ENCODE results near the gene LRRC43. TPM values are rescaled to one million over a fixed set of nuclear protein-coding genes. Genes with fewer than 3 reads are reported as not detected.

Gene LRRC43
- polyA plus RNA-seq, 1 donor from 2014 or later = 4.8 TPM

DNA sequence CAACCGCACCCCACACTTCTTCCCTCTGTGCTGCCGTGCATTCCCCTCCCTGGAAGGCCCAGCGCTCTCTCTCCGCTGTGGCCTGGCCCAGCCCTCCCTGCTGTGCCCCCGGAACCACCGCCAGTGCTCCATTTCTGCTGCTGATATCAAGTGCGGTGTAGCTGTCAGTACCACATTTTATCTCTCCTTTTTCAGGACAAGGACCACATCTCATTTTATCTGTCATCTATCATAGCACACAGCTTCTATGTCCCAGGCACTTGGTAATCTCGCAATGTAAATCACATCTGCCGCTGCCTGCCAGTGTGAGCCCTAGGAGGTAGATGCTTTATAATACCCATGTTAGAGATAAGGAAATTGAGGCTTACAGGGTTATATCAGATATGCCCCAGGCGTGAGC lies 27.2 kb upstream of the LRRC43 start:
- H2AFZ ChIP-seq (ENCODE audit: low read depth, low read length) = no peak overlapping the region
- TF ChIP-seq POLR2AphosphoS5 (IDR thresholded peaks at IDR 0.05) (no peak), EP300 (conservative IDR thresholded peaks at IDR 0.05; ENCODE audit: poor library complexity, severe bottlenecking) (no peak), SMC3 (conservative IDR thresholded peaks at IDR 0.05; ENCODE audit: poor library complexity) (no peak), TAF1 (IDR thresholded peaks at IDR 0.05; ENCODE audit: low read depth) (no peak), MXI1 (conservative IDR thresholded peaks at IDR 0.05; ENCODE audit: poor library complexity, severe bottlenecking) (no peak), EZH2 (IDR thresholded peaks at IDR 0.05; ENCODE audit: borderline replicate concordance, insufficient read depth, low read length, poor library complexity, severe bottlenecking) (no peak), RAD21 (conservative IDR thresholded peaks at IDR 0.05) (no peak)
- TF ChIP-seq, protein P1, sequence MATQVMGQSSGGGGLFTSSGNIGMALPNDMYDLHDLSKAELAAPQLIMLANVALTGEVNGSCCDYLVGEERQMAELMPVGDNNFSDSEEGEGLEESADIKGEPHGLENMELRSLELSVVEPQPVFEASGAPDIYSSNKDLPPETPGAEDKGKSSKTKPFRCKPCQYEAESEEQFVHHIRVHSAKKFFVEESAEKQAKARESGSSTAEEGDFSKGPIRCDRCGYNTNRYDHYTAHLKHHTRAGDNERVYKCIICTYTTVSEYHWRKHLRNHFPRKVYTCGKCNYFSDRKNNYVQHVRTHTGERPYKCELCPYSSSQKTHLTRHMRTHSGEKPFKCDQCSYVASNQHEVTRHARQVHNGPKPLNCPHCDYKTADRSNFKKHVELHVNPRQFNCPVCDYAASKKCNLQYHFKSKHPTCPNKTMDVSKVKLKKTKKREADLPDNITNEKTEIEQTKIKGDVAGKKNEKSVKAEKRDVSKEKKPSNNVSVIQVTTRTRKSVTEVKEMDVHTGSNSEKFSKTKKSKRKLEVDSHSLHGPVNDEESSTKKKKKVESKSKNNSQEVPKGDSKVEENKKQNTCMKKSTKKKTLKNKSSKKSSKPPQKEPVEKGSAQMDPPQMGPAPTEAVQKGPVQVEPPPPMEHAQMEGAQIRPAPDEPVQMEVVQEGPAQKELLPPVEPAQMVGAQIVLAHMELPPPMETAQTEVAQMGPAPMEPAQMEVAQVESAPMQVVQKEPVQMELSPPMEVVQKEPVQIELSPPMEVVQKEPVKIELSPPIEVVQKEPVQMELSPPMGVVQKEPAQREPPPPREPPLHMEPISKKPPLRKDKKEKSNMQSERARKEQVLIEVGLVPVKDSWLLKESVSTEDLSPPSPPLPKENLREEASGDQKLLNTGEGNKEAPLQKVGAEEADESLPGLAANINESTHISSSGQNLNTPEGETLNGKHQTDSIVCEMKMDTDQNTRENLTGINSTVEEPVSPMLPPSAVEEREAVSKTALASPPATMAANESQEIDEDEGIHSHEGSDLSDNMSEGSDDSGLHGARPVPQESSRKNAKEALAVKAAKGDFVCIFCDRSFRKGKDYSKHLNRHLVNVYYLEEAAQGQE (IDR thresholded peaks at IDR 0.05; ENCODE audit: borderline replicate concordance) = no peak
- TF ChIP-seq, protein P2, sequence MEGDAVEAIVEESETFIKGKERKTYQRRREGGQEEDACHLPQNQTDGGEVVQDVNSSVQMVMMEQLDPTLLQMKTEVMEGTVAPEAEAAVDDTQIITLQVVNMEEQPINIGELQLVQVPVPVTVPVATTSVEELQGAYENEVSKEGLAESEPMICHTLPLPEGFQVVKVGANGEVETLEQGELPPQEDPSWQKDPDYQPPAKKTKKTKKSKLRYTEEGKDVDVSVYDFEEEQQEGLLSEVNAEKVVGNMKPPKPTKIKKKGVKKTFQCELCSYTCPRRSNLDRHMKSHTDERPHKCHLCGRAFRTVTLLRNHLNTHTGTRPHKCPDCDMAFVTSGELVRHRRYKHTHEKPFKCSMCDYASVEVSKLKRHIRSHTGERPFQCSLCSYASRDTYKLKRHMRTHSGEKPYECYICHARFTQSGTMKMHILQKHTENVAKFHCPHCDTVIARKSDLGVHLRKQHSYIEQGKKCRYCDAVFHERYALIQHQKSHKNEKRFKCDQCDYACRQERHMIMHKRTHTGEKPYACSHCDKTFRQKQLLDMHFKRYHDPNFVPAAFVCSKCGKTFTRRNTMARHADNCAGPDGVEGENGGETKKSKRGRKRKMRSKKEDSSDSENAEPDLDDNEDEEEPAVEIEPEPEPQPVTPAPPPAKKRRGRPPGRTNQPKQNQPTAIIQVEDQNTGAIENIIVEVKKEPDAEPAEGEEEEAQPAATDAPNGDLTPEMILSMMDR (IDR thresholded peaks at IDR 0.05; ENCODE audit: poor library complexity, severe bottlenecking) = no peak
- no peaks in the 10 kb centered on the region for H3K27me3 ChIP-seq (ENCODE audit: insufficient read depth, low read depth, low read length)

DNA sequence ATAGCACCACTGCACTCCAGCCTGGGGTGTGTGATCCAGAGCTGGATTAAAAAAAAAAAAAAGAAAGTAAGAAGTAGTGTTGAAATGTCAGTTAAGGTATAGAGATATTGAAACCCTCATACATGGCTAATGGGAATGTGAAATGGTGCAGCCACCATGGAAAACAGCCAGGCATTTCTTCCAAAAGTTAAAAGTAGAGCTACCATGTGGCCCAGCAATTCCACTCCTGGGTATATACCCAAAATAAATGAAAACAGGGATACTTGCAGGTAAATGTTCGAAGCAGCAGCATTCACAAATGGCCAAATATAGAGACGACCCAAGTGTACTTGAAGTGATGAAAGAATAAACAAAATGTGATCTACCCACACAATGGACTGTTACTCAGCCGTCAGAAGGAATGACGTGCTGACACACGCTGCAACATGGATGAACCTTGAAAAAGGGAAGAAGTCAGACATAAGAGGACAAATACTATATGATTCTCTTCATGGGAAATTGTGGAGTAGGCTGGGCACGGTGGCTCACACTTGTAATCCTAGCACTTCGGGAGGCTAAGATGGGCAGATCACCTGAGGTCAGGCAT lies 24.1 kb upstream of the LRRC43 start:
- no peaks in the 10 kb centered on the region for H3K9me3 ChIP-seq (ENCODE audit: low read length)
- H3K9me2 ChIP-seq (ENCODE audit: insufficient read depth, low read length) = no peaks in the 10 kb centered on the region
- H3K9ac ChIP-seq (ENCODE audit: low read length) = no peak overlapping the region
- no peaks in the 10 kb centered on the region for H4K20me1 ChIP-seq (ENCODE audit: insufficient read depth)
- H2AFZ ChIP-seq (ENCODE audit: low read depth, low read length) = no peak overlapping the region
- no peaks in the 10 kb centered on the region for H3K36me3 ChIP-seq (ENCODE audit: insufficient read depth, low read length)
- no peaks in the 10 kb centered on the region for H3F3A ChIP-seq (ENCODE audit: insufficient read depth, low read length, poor library complexity, severe bottlenecking)
- no peak overlapping the region for H3K4me3 ChIP-seq (ENCODE audit: low read length)
- no peaks in the 10 kb centered on the region for H3K27me3 ChIP-seq (ENCODE audit: insufficient read depth, low read depth, low read length)
- no peak overlapping the region for H3K4me2 ChIP-seq (ENCODE audit: low read length)
- H3K27ac ChIP-seq (ENCODE audit: low read length) = no peak overlapping the region
- no peak for TF ChIP-seq EP300 (conservative IDR thresholded peaks at IDR 0.05; ENCODE audit: poor library complexity, severe bottlenecking)
- TF ChIP-seq RAD21 (conservative IDR thresholded peaks at IDR 0.05) = no peak
- TF ChIP-seq TAF1 (IDR thresholded peaks at IDR 0.05; ENCODE audit: low read depth) = no peak
- TF ChIP-seq MXI1 (conservative IDR thresholded peaks at IDR 0.05; ENCODE audit: poor library complexity, severe bottlenecking) = no peak
- TF ChIP-seq SMC3 (conservative IDR thresholded peaks at IDR 0.05; ENCODE audit: poor library complexity) = no peak
- no peak for TF ChIP-seq EZH2 (IDR thresholded peaks at IDR 0.05; ENCODE audit: borderline replicate concordance, insufficient read depth, low read length, poor library complexity, severe bottlenecking)
- H3K79me2 ChIP-seq (replicated peaks; ENCODE audit: insufficient read depth, low read length) = no peaks in the 10 kb centered on the region

More for the DNA sequence above, 27.2 kb upstream of the LRRC43 start:
- no peaks in the 10 kb centered on the region for H3K9me3 ChIP-seq (ENCODE audit: low read length)
- H4K20me1 ChIP-seq (ENCODE audit: insufficient read depth) = no peaks in the 10 kb centered on the region
- no peak overlapping the region for H3K4me3 ChIP-seq (ENCODE audit: low read length)
- no peaks in the 10 kb centered on the region for H3F3A ChIP-seq (ENCODE audit: insufficient read depth, low read length, poor library complexity, severe bottlenecking)
- no peaks in the 10 kb centered on the region for H3K36me3 ChIP-seq (ENCODE audit: insufficient read depth, low read length)
- no peak overlapping the region for H3K4me2 ChIP-seq (ENCODE audit: low read length)
- no peaks in the 10 kb centered on the region for H3K9me2 ChIP-seq (ENCODE audit: insufficient read depth, low read length)
- no peak overlapping the region for H3K9ac ChIP-seq (ENCODE audit: low read length)
- no peaks in the 10 kb centered on the region for H3K79me2 ChIP-seq (replicated peaks; ENCODE audit: insufficient read depth, low read length)
- no peak overlapping the region for H3K27ac ChIP-seq (ENCODE audit: low read length)

All from neural cell (in vitro differentiated cells).